DOHH2 (cell line): ENCODE results near the gene NLGN1.

Source experiments
- EZH2phosphoT487 ChIP-seq: fragments of 200-600 bp; sonication (generic); IDR thresholded peaks from 2 replicates; pipeline ENCODE4 v1.6.1; 2017; ENCODE audit warnings: borderline replicate concordance, mild to moderate bottlenecking, antibody characterized with exemption, low read length, moderate library complexity, mixed read lengths
- TF ChIP-seq, protein P1 (sequence below): fragments of 200-600 bp; sonication (generic); IDR thresholded peaks from one replicate; pipeline ENCODE4 v1.5.1; 2014; ENCODE audit warnings: antibody characterized with exemption, mild to moderate bottlenecking, low read depth, low read length; ENCODE audit not compliant: poor library complexity, severe bottlenecking

DNA sequence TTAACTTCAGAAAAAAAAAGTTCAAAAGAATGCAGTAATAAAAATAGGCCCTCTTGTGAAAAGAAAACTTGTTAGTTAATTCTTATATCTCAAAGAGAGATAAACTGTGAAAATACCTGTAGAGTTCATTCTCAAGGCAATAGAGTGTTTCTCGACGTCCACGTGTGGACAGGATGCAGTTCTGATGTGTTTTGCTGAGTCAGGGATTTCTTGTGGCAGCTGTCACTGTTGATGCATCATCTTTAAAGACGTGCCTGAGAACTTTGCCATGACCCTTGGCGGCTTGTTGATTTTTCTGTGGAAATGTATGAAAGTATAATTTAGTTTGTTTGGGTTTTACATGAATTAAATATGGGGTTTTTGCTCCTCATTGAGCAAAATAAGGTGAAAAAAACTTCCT is 702.2 kb downstream of the NLGN1 start:
- TF ChIP-seq, protein P1, sequence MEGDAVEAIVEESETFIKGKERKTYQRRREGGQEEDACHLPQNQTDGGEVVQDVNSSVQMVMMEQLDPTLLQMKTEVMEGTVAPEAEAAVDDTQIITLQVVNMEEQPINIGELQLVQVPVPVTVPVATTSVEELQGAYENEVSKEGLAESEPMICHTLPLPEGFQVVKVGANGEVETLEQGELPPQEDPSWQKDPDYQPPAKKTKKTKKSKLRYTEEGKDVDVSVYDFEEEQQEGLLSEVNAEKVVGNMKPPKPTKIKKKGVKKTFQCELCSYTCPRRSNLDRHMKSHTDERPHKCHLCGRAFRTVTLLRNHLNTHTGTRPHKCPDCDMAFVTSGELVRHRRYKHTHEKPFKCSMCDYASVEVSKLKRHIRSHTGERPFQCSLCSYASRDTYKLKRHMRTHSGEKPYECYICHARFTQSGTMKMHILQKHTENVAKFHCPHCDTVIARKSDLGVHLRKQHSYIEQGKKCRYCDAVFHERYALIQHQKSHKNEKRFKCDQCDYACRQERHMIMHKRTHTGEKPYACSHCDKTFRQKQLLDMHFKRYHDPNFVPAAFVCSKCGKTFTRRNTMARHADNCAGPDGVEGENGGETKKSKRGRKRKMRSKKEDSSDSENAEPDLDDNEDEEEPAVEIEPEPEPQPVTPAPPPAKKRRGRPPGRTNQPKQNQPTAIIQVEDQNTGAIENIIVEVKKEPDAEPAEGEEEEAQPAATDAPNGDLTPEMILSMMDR, result no peak
- no peak for TF ChIP-seq EZH2phosphoT487
